Activated naive CD8-positive, alpha-beta T cell treated with anti-CD3 and anti-CD28 coated beads, Interleukin-2, amount 50 U/mL, for 24 hours (primary cell): ENCODE results near the gene PLCG1.
A peak's percentile ranks its signal among the peaks of the same experiment; 100 is the strongest.

Experiments used
- ATAC-seq: fragments of 150-1000 bp; cut with Tn5 transposase; one replicate; pipeline ENCODE4 v1.10.0; 2021
- DNase-seq: peaks from one replicate; pipeline ENCODE4 v3.0.0; 2021
- H3K27ac Mint-ChIP-seq: one replicate; pipeline ENCODE4 v1.8.0; 2021; ENCODE audit warnings: mild to moderate bottlenecking, mixed read lengths
- H3K27me3 Mint-ChIP-seq: one replicate; pipeline ENCODE4 v1.8.0; 2021; ENCODE audit warnings: mixed read lengths
- H3K36me3 Mint-ChIP-seq: one replicate; pipeline ENCODE4 v1.8.0; 2021; ENCODE audit warnings: low read depth, mixed read lengths
- H3K4me1 Mint-ChIP-seq: one replicate; pipeline ENCODE4 v1.8.0; 2021; ENCODE audit warnings: mixed read lengths
- H3K4me3 Mint-ChIP-seq: one replicate; pipeline ENCODE4 v1.8.0; 2021; ENCODE audit warnings: mild to moderate bottlenecking, moderate library complexity, mixed read lengths
- H3K9me3 Mint-ChIP-seq: one replicate; pipeline ENCODE4 v1.8.0; 2021; ENCODE audit warnings: mixed read lengths

The PLCG1 gene

GRCh38 chr20:41145317-41145716 lies 8.0 kb downstream of the PLCG1 start:
- H3K27me3 Mint-ChIP-seq: no peaks in the 10 kb centered on the region
- H3K27ac Mint-ChIP-seq: peak overlapping the region; percentile 91
- ATAC-seq (no peak), DNase-seq (no peak)
- no peak overlapping the region for H3K4me3 Mint-ChIP-seq
- H3K9me3 Mint-ChIP-seq: no peaks in the 10 kb centered on the region
- H3K4me1 Mint-ChIP-seq: peaks cover 100% of the 10 kb centered on the region
- H3K36me3 Mint-ChIP-seq: peaks cover 38% of the 10 kb centered on the region

DNA sequence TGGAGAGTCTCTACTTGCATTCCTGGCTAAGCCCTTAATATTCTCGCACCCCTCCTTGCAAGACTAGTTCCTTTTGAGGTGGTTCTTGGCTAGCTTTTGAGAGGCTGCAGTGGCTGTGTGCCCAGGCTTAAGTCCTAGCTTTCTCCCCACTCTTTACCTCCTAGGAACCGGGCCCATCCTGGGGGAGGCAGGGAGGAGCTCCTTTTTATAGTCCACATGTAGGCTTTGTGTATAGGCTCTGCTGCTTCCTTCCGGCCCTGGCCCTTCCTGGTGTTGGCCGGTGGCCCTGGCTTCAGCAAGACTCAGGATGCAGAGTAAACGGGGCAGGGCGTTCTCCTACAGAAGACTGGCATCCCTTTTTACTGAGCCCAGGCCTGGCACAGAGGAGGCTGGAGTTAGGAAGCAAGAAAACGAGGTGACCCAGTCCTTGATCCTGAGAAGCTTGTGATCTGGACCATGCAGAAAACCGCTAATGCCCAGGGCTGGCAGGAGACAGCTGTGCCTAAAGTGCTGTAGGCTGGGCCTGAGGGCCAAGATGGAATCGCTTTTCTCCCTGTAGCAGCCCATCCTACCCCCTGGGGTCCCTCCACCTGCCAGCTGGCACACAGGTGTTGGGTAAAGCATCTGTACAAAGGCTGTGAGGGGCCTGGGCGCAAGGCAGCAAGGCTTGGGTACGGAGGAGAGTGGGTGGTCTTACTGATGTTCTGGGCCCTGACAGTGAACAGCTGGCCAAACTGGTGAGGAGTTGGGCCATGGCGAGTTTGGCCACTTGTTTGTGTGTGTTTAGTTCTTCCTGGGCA lies 8.7 kb downstream of the PLCG1 start:
- Mint-ChIP-seq H3K4me1 (peaks cover 100% of the 10 kb centered on the region), H3K27ac (peak overlapping the region; percentile 91), H3K36me3 (peaks cover 32% of the 10 kb centered on the region), H3K4me3 (peak overlapping the region; percentile 16), H3K27me3 (no peaks in the 10 kb centered on the region), H3K9me3 (no peaks in the 10 kb centered on the region)
- ATAC-seq: no peak
- DNase-seq: no peak

DNA sequence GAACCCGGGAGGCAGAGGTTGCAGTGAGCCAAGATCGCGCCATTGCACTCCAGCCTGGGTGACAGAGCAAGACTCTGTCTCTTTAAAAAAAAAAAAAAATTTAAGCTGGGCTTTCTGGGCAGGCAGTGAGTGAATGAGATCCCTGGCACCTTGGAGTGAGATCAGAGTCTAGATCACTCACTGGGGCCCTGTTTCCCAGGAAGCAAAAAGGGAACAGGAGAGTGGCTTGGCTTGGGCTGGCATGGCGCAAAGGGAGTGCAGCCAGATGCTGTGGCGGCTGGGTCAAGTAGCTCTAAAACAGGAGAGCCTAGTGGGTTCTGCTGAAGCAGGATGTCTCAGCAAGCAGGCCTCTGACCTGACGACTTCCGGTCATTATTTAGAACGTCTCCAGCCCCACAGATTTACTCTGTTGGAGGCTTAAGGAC lies 10.4 kb downstream of the PLCG1 start:
- H3K27ac Mint-ChIP-seq: peak overlapping the region; percentile 70
- H3K4me1 Mint-ChIP-seq: peaks cover 100% of the 10 kb centered on the region
- no peaks in the 10 kb centered on the region for H3K9me3 Mint-ChIP-seq
- H3K27me3 Mint-ChIP-seq: no peaks in the 10 kb centered on the region
- DNase-seq (no peak), ATAC-seq (no peak)
- H3K36me3 Mint-ChIP-seq: peaks cover 37% of the 10 kb centered on the region
- no peak overlapping the region for H3K4me3 Mint-ChIP-seq

DNA sequence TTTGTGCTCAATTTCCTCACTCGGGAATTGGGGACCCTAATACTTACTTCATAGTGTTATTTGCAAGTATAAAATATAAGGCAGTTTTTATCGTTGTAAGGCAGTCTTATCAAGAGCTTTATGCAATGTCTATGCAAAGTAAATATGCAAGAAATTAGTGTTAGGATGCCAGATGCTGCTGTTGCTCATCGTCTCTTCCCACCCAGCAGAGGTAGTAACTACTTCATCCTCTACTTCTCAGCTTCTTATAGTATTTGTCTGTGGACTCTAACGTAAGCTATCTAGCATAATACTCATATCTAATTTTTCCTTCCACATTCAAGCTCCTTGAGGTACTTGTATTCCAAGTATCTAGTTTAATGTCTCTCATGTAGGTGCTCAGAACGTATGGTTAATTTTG lies 11.6 kb downstream of the PLCG1 start:
- Mint-ChIP-seq H3K27ac (peak overlapping the region; percentile 70), H3K9me3 (no peaks in the 10 kb centered on the region), H3K4me1 (peaks cover 100% of the 10 kb centered on the region), H3K4me3 (no peak overlapping the region), H3K36me3 (peaks cover 39% of the 10 kb centered on the region), H3K27me3 (no peaks in the 10 kb centered on the region)
- no peak for DNase-seq
- ATAC-seq: no peak

DNA sequence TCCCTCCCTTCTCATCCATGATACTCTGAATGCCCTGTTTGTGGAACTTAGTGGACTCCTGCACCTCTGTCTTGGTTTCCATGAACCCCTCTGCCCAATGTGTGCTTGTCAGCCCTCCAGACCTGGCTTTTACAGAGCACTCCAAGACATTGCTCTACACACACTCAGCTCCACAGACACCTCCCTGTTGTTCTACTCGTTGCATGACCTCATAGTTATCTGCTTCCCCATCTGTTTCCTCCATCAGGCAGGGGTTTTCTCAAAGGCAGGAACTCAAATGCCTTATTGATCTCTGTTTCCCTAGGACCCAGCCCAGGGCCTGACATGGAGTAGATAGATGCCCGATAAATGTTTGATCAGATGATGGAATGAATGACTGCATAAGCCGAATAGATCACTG lies 13.3 kb downstream of the PLCG1 start:
- Mint-ChIP-seq H3K27ac (peak overlapping the region; percentile 87), H3K4me1 (peaks cover 100% of the 10 kb centered on the region), H3K9me3 (no peaks in the 10 kb centered on the region), H3K36me3 (peaks cover 32% of the 10 kb centered on the region), H3K4me3 (peak overlapping the region; percentile 2), H3K27me3 (no peaks in the 10 kb centered on the region)
- DNase-seq: no peak
- peak; percentile 56 for ATAC-seq

GRCh38 chr20:41151134-41151869 lies 14.0 kb downstream of the PLCG1 start:
- H3K4me3 Mint-ChIP-seq: no peak overlapping the region
- no peak for DNase-seq
- H3K27me3 Mint-ChIP-seq: no peaks in the 10 kb centered on the region
- ATAC-seq: no peak
- H3K36me3 Mint-ChIP-seq: peaks cover 33% of the 10 kb centered on the region
- H3K9me3 Mint-ChIP-seq: no peaks in the 10 kb centered on the region
- peak overlapping the region; percentile 87 for H3K27ac Mint-ChIP-seq
- H3K4me1 Mint-ChIP-seq: peaks cover 100% of the 10 kb centered on the region

DNA sequence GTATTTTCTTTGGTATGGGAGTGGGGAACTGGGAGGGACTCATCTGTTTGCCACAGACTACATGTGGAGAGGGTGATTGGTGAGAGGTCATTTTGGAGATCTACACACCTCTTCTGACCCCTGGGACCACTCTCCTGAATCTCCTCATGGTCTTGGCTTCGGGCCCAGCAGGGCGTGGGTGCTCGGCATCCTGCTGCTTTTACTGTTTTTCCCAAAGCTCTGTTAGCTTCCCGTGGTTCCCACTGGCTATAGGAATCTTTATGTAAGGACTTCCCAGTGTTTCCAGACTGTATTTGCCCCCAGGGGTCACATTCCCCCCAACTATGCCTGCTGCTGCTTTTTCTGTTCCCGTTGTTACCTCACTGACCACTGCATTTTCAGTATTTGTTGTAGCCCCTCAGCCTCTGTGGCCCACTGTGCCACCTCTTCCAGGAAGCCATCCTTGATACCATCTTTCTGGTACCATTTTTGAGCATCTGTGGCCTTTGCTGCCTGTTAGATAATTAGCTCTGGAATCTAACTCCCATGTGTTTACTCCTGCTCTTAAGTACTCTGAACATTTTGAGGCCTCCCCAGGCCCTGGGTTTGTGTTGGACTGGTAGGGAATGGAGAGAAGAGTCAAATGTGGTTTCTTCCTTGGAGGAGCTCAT lies 14.9 kb downstream of the PLCG1 start:
- ATAC-seq: no peak
- peaks cover 27% of the 10 kb centered on the region for H3K36me3 Mint-ChIP-seq

DNA sequence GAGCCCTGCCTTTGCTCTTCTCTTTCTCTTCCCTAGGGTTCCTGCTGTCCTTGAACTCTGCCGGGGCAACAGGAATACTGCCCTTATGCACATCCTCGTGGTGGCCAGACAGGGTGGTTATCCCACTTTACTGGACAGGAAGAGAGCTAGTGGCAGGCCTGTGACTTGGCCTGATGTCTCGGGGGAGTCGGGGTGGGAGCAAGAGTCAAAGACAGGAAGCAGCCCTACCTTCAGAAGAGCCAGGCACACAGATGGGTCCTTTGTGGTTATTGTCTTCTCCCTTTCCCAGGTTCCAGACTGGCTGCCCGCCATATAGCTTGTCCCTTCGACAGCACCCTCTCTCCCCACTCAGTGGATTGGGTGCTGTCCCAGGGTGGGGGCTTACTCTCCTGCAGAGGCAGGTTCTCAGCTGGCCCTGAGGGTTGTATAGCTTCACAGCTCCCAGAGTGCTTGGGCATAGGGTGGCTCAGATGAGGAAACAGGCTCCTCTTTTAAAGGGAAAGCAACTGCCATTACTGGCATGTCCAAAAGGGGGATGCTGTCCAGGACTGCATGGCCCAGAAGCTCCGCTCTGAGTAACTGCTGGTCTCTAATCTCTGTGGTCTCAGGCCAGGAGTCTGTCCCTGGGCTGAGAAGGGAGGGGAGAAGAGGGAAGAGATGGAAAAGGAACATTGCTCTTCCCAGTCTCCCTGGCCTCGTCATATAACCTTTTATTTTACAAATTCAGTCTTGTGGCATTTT lies 17.3 kb downstream of the PLCG1 start:
- Mint-ChIP-seq H3K36me3 (peaks cover 30% of the 10 kb centered on the region), H3K4me1 (peaks cover 100% of the 10 kb centered on the region), H3K9me3 (no peaks in the 10 kb centered on the region), H3K27ac (peak overlapping the region; percentile 94), H3K27me3 (no peaks in the 10 kb centered on the region), H3K4me3 (no peak overlapping the region)
- no peak for DNase-seq
- ATAC-seq: no peak

More for the DNA sequence above, 14.9 kb downstream of the PLCG1 start:
- no peak for DNase-seq
- peaks cover 100% of the 10 kb centered on the region for H3K4me1 Mint-ChIP-seq
- no peaks in the 10 kb centered on the region for H3K27me3 Mint-ChIP-seq
- H3K27ac Mint-ChIP-seq: peak overlapping the region; percentile 87
- H3K9me3 Mint-ChIP-seq: no peaks in the 10 kb centered on the region
- H3K4me3 Mint-ChIP-seq: no peak overlapping the region

GRCh38 chr20:41155261-41155660 lies 17.9 kb downstream of the PLCG1 start:
- ATAC-seq (no peak), DNase-seq (no peak)
- peaks cover 35% of the 10 kb centered on the region for H3K36me3 Mint-ChIP-seq
- H3K27ac Mint-ChIP-seq: peak overlapping the region; percentile 94
- no peak overlapping the region for H3K4me3 Mint-ChIP-seq
- H3K4me1 Mint-ChIP-seq: peaks cover 100% of the 10 kb centered on the region
- H3K27me3 Mint-ChIP-seq: no peaks in the 10 kb centered on the region
- H3K9me3 Mint-ChIP-seq: no peaks in the 10 kb centered on the region

GRCh38 chr20:41158082-41158625 lies 20.8 kb downstream of the PLCG1 start:
- H3K36me3 Mint-ChIP-seq: peaks cover 44% of the 10 kb centered on the region
- peak overlapping the region; percentile 94 for H3K27ac Mint-ChIP-seq
- H3K4me1 Mint-ChIP-seq: peaks cover 91% of the 10 kb centered on the region
- peak overlapping the region; percentile 75 for H3K4me3 Mint-ChIP-seq
- no peaks in the 10 kb centered on the region for H3K27me3 Mint-ChIP-seq
- ATAC-seq (no peak), DNase-seq (no peak)
- H3K9me3 Mint-ChIP-seq: no peaks in the 10 kb centered on the region

GRCh38 chr20:41159547-41159946 lies 22.2 kb downstream of the PLCG1 start:
- H3K36me3 Mint-ChIP-seq: peaks cover 53% of the 10 kb centered on the region
- H3K4me3 Mint-ChIP-seq: no peak overlapping the region
- no peaks in the 10 kb centered on the region for H3K9me3 Mint-ChIP-seq
- no peaks in the 10 kb centered on the region for H3K27me3 Mint-ChIP-seq
- peak overlapping the region; percentile 94 for H3K27ac Mint-ChIP-seq
- H3K4me1 Mint-ChIP-seq: peaks cover 83% of the 10 kb centered on the region
- DNase-seq: no peak
- ATAC-seq: no peak

DNA sequence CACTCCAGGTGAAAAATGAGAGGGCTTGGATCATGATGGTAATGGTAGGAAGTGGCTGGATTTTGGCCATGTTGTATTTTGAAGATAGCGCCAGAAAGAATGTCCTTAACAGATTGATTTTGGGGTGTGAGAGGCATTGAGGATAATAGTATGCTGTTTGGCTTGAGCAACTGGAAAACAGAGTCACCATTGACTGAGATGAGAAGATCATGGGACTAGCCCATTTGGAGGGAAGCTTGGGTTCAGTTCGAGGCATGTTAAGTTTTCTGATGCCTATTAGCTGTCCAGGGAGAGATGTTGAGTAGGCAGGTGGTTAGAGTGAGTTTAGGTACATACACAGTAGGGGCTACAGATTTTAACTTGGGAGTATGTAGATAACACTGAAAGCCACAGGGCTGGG lies 23.3 kb downstream of the PLCG1 start:
- DNase-seq (no peak), ATAC-seq (no peak)
- H3K9me3 Mint-ChIP-seq: no peaks in the 10 kb centered on the region
- peak overlapping the region; percentile 67 for H3K27ac Mint-ChIP-seq
- no peaks in the 10 kb centered on the region for H3K27me3 Mint-ChIP-seq
- H3K4me1 Mint-ChIP-seq: peaks cover 71% of the 10 kb centered on the region
- no peak overlapping the region for H3K4me3 Mint-ChIP-seq
- H3K36me3 Mint-ChIP-seq: peaks cover 53% of the 10 kb centered on the region

GRCh38 chr20:41161886-41162285 lies 24.5 kb downstream of the PLCG1 start:
- ATAC-seq (no peak), DNase-seq (no peak)
- Mint-ChIP-seq H3K27me3 (peaks cover 2% of the 10 kb centered on the region), H3K9me3 (no peaks in the 10 kb centered on the region), H3K4me3 (peak overlapping the region; percentile 31), H3K27ac (peak overlapping the region; percentile 83), H3K36me3 (peaks cover 62% of the 10 kb centered on the region), H3K4me1 (peaks cover 67% of the 10 kb centered on the region)

DNA sequence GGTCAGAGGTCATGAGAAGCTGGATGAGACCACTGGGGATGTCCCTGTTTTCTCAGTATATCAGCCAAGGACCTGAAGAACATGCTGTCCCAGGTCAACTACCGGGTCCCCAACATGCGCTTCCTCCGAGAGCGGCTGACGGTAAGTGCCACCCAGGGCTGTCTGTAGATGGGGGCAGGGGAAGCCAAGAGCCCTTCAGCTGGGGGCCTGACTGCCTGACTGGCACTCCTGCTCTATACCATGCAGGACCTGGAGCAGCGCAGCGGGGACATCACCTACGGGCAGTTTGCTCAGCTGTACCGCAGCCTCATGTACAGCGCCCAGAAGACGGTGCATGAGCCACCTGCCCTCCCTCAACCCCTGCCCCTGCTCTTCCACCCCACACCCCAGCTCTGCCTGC lies 25.1 kb downstream of the PLCG1 start:
- DNase-seq (no peak), ATAC-seq (no peak)
- Mint-ChIP-seq H3K27me3 (peaks cover 2% of the 10 kb centered on the region), H3K27ac (peak overlapping the region; percentile 83), H3K4me3 (no peak overlapping the region), H3K4me1 (peaks cover 67% of the 10 kb centered on the region), H3K9me3 (no peaks in the 10 kb centered on the region), H3K36me3 (peaks cover 68% of the 10 kb centered on the region)
